Gastrocnemius medialis (tissue), 4 donors: Measurements from ENCODE around the gene EIF3I.

Experiments
- POLR2A ChIP-seq, 2 donors: fragments of 450-650 bp; IDR thresholded peaks; one replicate each; pipeline ENCODE4 v1.6.1; 2017; ENCODE audit warnings: antibody characterized with exemption in 2 of 2, mild to moderate bottlenecking in 2 of 2, moderate library complexity in 2 of 2
- TF ChIP-seq, protein P1 (sequence below), 5 experiments: fragments of 450-650 bp in 3 of 5; fragments of 200-600 bp in 2 of 5; sonication (generic) in 2 of 5; IDR thresholded peaks in 4 of 5; conservative IDR thresholded peaks in 1 of 5; 1 replicate in 4 of 5; 2 replicates in 1 of 5; pipeline ENCODE4 v1.5.1; 2016 to 2019; ENCODE audit warnings: antibody characterized with exemption in 5 of 5, mild to moderate bottlenecking in 3 of 5, moderate library complexity in 3 of 5

DNA sequence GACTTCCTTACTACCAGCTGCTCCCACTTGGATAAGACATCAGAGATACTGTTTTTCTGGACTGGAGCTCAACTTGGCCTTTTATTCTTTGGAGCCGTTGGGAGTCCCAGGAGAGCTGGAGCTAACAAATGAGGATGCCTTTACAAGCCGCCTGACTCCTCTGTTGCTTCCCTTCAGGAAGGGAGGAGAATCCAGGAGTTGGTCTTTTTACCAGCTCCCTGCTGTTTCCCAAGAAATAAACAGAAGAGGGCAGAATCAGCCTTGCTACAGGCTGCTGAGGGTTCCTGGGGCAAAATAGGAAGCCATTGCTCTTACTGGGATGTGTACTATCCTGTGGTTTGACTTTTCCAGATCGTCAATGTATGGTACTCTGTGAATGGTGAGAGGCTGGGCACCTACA lies 1.5 kb downstream of the EIF3I start:
- TF ChIP-seq, protein P1, sequence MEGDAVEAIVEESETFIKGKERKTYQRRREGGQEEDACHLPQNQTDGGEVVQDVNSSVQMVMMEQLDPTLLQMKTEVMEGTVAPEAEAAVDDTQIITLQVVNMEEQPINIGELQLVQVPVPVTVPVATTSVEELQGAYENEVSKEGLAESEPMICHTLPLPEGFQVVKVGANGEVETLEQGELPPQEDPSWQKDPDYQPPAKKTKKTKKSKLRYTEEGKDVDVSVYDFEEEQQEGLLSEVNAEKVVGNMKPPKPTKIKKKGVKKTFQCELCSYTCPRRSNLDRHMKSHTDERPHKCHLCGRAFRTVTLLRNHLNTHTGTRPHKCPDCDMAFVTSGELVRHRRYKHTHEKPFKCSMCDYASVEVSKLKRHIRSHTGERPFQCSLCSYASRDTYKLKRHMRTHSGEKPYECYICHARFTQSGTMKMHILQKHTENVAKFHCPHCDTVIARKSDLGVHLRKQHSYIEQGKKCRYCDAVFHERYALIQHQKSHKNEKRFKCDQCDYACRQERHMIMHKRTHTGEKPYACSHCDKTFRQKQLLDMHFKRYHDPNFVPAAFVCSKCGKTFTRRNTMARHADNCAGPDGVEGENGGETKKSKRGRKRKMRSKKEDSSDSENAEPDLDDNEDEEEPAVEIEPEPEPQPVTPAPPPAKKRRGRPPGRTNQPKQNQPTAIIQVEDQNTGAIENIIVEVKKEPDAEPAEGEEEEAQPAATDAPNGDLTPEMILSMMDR (IDR thresholded peaks at IDR 0.05 in 4 of 5, conservative IDR thresholded peaks at IDR 0.05 in 1 of 5) = no peak
- TF ChIP-seq POLR2A (IDR thresholded peaks at IDR 0.05) = no peak
